Uterus (tissue), 4 donors: Measurements from ENCODE around the gene STMN1. TPM values are rescaled to one million over a fixed set of nuclear protein-coding genes. Genes with fewer than 3 reads are reported as not detected.

Experiments
- DNase-seq, 2 donors: peaks; one replicate each; pipeline ENCODE4 v3.0.0-alpha.2; 2019 to 2020
- H3K27ac ChIP-seq, 2 donors: fragments of 200-600 bp; sonication (generic); 1 replicate in 1 of 2; 2 replicates in 1 of 2; pipeline ENCODE4 v1.5.1; 2016 to 2018
- H3K27me3 ChIP-seq, 2 donors: fragments of 200-600 bp; sonication (generic); one replicate each; pipeline ENCODE4 v1.5.1; 2018 to 2019; ENCODE audit warnings: control low read depth in 1 of 2
- H3K36me3 ChIP-seq, 2 donors: fragments of 200-600 bp; sonication (generic); one replicate each; pipeline ENCODE4 v1.5.1; 2019; ENCODE audit warnings: control low read depth in 1 of 2
- H3K4me1 ChIP-seq, 2 donors: fragments of 200-600 bp; sonication (generic); one replicate each; pipeline ENCODE4 v1.5.1; 2018 to 2019; ENCODE audit warnings: control low read depth in 1 of 2
- H3K4me3 ChIP-seq, 2 donors: fragments of 200-600 bp; sonication (generic); 1 replicate in 1 of 2; 2 replicates in 1 of 2; pipeline ENCODE4 v1.5.1; 2018 to 2019; ENCODE audit warnings: mild to moderate bottlenecking in 1 of 2
- H3K9me3 ChIP-seq, 2 donors: fragments of 200-600 bp; sonication (generic); one replicate each; pipeline ENCODE4 v1.5.1; 2019; ENCODE audit warnings: control low read depth in 1 of 2
- POLR2A ChIP-seq, 2 donors: fragments of 450-650 bp; IDR thresholded peaks; one replicate each; pipeline ENCODE4 v1.6.1; 2016; ENCODE audit warnings: antibody characterized with exemption in 2 of 2, mild to moderate bottlenecking in 1 of 2, moderate library complexity in 1 of 2
- intact Hi-C: fragments of 100-400 bp; cut with DNase I; formaldehyde crosslinking; loops from one replicate; pipeline ENCODE4 v1.15.1; 2023; ENCODE audit warnings: low total_unique reads
- total RNA-seq, 4 donors: library from RNA; depleted of rRNA in 3 of 4; stranded (reverse); fragments of >200 nt in 3 of 4; gene quantifications; one replicate each; pipeline versions ENCODE4 v1.1.0 to v1.2.4, GENCODE V29; 2014 to 2023
- TF ChIP-seq, protein P1 (sequence below), 4 experiments: fragments of 200-600 bp in 2 of 4; fragments of 450-650 bp in 2 of 4; sonication (generic) in 2 of 4; IDR thresholded peaks; one replicate each; pipeline ENCODE4 v1.5.1; 2016 to 2019; ENCODE audit warnings: antibody characterized with exemption in 4 of 4, mild to moderate bottlenecking in 2 of 4, moderate library complexity in 1 of 4
- donor health status: DM: yes; HTN: yes; CAD: no.

The STMN1 gene
- total RNA-seq, 4 donors from 2014 or later, result 34.6 to 100 (median 78.2) TPM

DNA sequence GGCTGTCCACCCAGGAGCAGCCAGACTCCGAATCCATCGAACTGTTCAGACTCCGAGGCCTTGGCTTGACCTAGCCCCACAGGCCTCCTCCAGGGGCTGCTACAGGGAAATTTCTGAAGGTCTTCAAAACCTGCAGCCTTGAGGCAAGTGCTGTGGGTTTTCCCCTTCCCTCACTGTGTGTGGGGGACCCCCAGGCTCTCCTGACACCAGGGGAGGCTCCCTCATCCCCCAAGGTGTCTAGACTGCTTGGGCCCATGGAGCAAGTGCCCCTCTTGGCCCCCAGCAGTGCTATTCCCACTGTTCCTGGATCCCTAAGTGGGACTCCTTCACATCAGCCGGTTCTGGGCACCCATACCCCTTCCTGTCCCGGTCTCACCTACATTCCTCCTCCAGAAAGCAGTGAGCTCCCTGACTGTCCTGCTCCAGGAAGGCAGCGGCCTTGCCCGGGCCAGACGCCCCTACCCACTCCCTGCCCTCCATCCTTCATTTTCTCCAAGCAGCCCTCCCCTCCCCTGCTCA is 31.5 kb downstream of the STMN1 start:
- intact Hi-C loops, result no loop called here
- Histone ChIP-seq H3K27me3 (no peaks in the 10 kb centered on the region), H3K27ac (peak overlapping the region; percentile 85 to 90), H3K36me3 (no peaks in the 10 kb centered on the region), H3K4me1 (peaks cover 0 to 10% of the 10 kb centered on the region in 2 donors), H3K4me3 (peak overlapping the region; percentile 63 to 66), H3K9me3 (no peaks in the 10 kb centered on the region)
- no peak for DNase-seq
- TF ChIP-seq, protein P1, sequence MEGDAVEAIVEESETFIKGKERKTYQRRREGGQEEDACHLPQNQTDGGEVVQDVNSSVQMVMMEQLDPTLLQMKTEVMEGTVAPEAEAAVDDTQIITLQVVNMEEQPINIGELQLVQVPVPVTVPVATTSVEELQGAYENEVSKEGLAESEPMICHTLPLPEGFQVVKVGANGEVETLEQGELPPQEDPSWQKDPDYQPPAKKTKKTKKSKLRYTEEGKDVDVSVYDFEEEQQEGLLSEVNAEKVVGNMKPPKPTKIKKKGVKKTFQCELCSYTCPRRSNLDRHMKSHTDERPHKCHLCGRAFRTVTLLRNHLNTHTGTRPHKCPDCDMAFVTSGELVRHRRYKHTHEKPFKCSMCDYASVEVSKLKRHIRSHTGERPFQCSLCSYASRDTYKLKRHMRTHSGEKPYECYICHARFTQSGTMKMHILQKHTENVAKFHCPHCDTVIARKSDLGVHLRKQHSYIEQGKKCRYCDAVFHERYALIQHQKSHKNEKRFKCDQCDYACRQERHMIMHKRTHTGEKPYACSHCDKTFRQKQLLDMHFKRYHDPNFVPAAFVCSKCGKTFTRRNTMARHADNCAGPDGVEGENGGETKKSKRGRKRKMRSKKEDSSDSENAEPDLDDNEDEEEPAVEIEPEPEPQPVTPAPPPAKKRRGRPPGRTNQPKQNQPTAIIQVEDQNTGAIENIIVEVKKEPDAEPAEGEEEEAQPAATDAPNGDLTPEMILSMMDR (IDR thresholded peaks at IDR 0.05), result no peak
- TF ChIP-seq POLR2A (IDR thresholded peaks at IDR 0.05), result no peak

DNA sequence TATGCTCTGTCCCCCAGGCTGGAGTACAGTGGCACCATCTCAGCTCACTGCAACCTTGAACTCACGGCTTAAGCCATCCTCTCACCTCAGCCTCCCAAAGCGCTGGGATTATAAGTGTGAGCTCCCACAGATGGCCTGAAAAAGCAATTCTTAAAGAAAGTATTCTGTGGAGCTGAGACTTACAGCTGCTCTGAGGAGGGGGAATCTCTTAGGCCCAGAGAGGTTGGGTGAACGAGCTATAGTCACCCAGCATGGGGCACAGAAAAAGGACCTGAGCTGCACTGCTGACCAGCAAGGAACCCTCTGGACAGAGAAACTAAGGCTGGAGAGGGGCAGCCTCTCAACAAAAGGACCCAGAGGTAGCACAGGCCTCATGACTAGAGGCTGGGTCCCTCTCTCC is 32.0 kb downstream of the STMN1 start:
- intact Hi-C loops, result no loop called here
- TF ChIP-seq POLR2A (IDR thresholded peaks at IDR 0.05), result no peak
- TF ChIP-seq, protein P1 (IDR thresholded peaks at IDR 0.05), result no peak
- no peak for DNase-seq
- peak overlapping the region in 1 of 2 donors; percentile 63 for H3K4me3 ChIP-seq
- peaks cover 0 to 10% of the 10 kb centered on the region in 2 donors for H3K4me1 ChIP-seq
- peak overlapping the region; percentile 85 to 90 for H3K27ac ChIP-seq
- no peaks in the 10 kb centered on the region for H3K9me3 ChIP-seq
- H3K36me3 ChIP-seq, result no peaks in the 10 kb centered on the region
- H3K27me3 ChIP-seq, result no peaks in the 10 kb centered on the region

DNA sequence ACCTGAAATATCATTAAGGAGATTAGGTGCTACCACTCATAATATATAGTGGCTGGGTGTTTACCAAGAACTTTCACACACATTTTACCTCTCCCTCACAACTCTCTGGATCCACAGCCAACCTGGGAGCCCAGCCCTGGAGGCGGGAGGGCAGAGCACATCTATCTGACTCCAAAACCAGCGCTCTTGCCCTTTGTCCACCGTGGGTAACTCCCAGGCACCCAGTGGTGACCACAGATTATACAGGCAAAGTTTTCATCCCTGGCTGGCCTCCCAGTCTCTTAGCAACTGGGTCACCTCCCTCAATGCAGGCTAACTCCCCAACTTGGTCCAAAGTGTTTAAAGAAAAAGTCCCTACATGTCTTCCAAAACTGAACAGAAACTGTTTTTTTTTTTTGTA is 33.1 kb downstream of the STMN1 start:
- Histone ChIP-seq H3K36me3 (no peaks in the 10 kb centered on the region), H3K4me1 (peaks cover 0 to 10% of the 10 kb centered on the region in 2 donors), H3K27me3 (no peaks in the 10 kb centered on the region), H3K9me3 (no peaks in the 10 kb centered on the region), H3K27ac (peak overlapping the region; percentile 12 to 19), H3K4me3 (no peak overlapping the region)
- TF ChIP-seq, protein P1 (IDR thresholded peaks at IDR 0.05), result no peak
- TF ChIP-seq POLR2A (IDR thresholded peaks at IDR 0.05), result no peak
- DNase-seq, result no peak
- intact Hi-C loops, result no loop called here

DNA sequence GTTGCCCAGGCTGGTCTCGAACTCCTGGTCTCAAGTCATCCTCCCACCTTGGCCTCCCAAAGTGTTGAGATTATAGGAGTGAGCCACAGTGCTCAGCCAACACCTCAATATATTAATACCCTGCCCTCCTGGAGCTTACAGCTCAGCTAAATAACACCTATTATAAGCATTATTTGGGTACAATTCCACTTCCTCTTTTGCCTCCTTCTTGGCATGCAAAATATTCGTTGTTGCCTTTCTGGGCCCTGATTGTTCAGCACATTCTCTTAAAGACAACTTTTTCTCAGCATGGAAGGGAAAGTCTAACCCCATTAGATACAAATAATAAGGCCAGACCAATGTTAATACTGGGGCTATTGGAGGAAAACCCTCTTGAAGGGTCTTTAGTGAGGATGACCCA is 33.5 kb downstream of the STMN1 start:
- Histone ChIP-seq H3K4me3 (no peak overlapping the region), H3K4me1 (peaks cover 0 to 10% of the 10 kb centered on the region in 2 donors), H3K9me3 (no peaks in the 10 kb centered on the region), H3K27me3 (no peaks in the 10 kb centered on the region), H3K36me3 (no peaks in the 10 kb centered on the region), H3K27ac (no peak overlapping the region)
- no peak for DNase-seq
- intact Hi-C loops, result no loop called here
- TF ChIP-seq POLR2A (IDR thresholded peaks at IDR 0.05), result no peak
- TF ChIP-seq, protein P1 (IDR thresholded peaks at IDR 0.05), result no peak

DNA sequence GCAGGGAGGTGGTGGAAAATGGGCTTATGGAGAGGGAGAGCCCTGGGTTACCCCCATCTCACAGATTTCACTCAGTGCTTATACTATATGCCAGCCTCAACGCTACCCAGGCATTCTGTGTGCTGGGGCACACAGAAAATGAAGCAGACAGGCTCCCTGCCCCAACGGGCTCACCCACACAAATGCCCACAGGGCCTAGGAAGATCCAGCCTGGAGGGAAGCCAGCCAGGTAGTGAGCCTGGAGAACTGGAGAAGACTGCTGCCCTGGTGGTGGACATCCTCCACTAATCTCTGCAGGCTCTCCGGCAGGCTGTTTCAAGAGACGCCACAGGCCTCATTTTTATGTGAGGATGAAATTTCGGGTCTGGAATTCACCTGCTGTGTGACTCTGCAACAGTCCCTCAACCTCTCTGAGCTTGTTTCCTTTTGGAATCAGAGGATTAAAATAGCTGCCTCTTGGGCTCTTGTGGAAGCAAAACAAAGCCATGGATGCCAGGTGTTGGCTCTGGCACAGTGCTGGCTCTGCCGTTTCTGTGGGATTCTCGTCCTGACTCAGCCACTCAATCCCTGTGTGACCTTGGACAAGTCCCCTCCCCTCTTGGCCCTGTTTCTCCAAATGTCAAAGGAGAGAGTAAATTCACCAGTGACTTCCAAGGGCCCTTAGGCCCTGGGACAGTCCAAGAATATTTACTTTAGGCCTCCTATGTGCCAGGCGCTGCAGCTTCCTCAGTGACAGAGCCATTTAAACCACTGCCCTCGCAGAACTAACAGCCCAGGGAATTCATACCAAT is 34.3 kb downstream of the STMN1 start:
- no peak overlapping the region for H3K4me3 ChIP-seq
- intact Hi-C loops, result no loop called here
- peaks cover 0 to 10% of the 10 kb centered on the region in 2 donors for H3K4me1 ChIP-seq
- no peaks in the 10 kb centered on the region for H3K27me3 ChIP-seq
- no peak for DNase-seq
- H3K9me3 ChIP-seq, result no peaks in the 10 kb centered on the region
- H3K36me3 ChIP-seq, result no peaks in the 10 kb centered on the region
- H3K27ac ChIP-seq, result peak overlapping the region in 1 of 2 donors; percentile 24
- TF ChIP-seq POLR2A (IDR thresholded peaks at IDR 0.05), result no peak
- TF ChIP-seq, protein P1 (IDR thresholded peaks at IDR 0.05), result no peak
